ENCODE data around the gene ACO2. TPM values are rescaled to one million over a fixed set of nuclear protein-coding genes. Genes with fewer than 3 reads are reported as not detected.
"Not testable (repeated sequence)": the region's sequence is repeated elsewhere in the genome, so short reads cannot be mapped to it uniquely, and the experiment has no call there.

Gene ACO2
- total and polyA plus RNA-seq, 2 of the 8 experiments (the other 6 are each of a cell fraction or from before 2014, with no cell fraction given) = 52.8 to 75.4 TPM

- H3K9ac ChIP-seq (replicated peaks in 1 of 4; ENCODE audit: extremely low read depth in 1 of 4, low read depth in 3 of 4, low read length in 3 of 4); H2BK12ac ChIP-seq (ENCODE audit: low read depth, low read length); H3K9me3 ChIP-seq (ENCODE audit: insufficient read depth in 2 of 2, low read depth in 1 of 2, low read length in 1 of 2); H3K4me2 ChIP-seq (ENCODE audit: insufficient read depth in 1 of 2, low read depth in 2 of 2, low read length in 2 of 2); FAIRE-seq; H2AFZ ChIP-seq (ENCODE audit: low read length); H2BK5ac ChIP-seq (ENCODE audit: low read depth, low read length); H4K91ac ChIP-seq (replicated peaks; ENCODE audit: insufficient read length, low read length); H3K4me1 ChIP-seq (replicated peaks in 1 of 4; ENCODE audit: control insufficient read depth in 3 of 4, insufficient read depth in 4 of 4, low read length in 3 of 4); H3K23ac ChIP-seq (ENCODE audit: insufficient read length); H4K5ac ChIP-seq (ENCODE audit: insufficient read length, low read depth, low read length); H3K14ac ChIP-seq (ENCODE audit: insufficient read length); H3K79me1 ChIP-seq (ENCODE audit: low read depth, low read length); H3K18ac ChIP-seq (ENCODE audit: extremely low read depth, low read length); H2AK5ac ChIP-seq (ENCODE audit: low read depth, low read length); H2BK120ac ChIP-seq (replicated peaks; ENCODE audit: low read depth, low read length); H4K8ac ChIP-seq (ENCODE audit: extremely low read depth, insufficient read depth, low read length); H3K27ac ChIP-seq (ENCODE audit: low read depth, low read length); H3K56ac ChIP-seq (replicated peaks; ENCODE audit: insufficient read length, low read depth, low read length); H3K4ac ChIP-seq (replicated peaks; ENCODE audit: insufficient read length, low read depth, low read length); H3K4me3 ChIP-seq (ENCODE audit: extremely low read depth in 1 of 4, insufficient read depth in 2 of 4, low read depth in 3 of 4, low read length in 4 of 4); H3K27me3 ChIP-seq (replicated peaks in 1 of 4; ENCODE audit: control insufficient read depth in 3 of 4, extremely low read depth in 1 of 4, insufficient read depth in 3 of 4, low read length in 3 of 4); H2BK20ac ChIP-seq (ENCODE audit: low read length); H2BK15ac ChIP-seq (ENCODE audit: low read length); DNase-seq (ENCODE audit: low read depth in 1 of 2, low spot score in 2 of 2): not testable (repeated sequence)
- Histone ChIP-seq H3K79me2 (ENCODE audit: control insufficient read depth in 1 of 2, insufficient read depth in 2 of 2, low read length in 2 of 2) (peaks cover 17 to 88% of the 10 kb centered on the region in 2 experiments), H3K23me2 (ENCODE audit: low read depth, low read length) (peaks cover 14% of the 10 kb centered on the region), H4K20me1 (replicated peaks in 1 of 2; ENCODE audit: control insufficient read depth in 1 of 2, insufficient read depth in 2 of 2, low read length in 2 of 2) (peaks cover 18 to 35% of the 10 kb centered on the region in 2 experiments), H3K36me3 (ENCODE audit: control insufficient read depth in 2 of 4, insufficient read depth in 4 of 4, low read length in 3 of 4) (peaks cover 12 to 50% (median 24%) of the 10 kb centered on the region in 4 experiments)
- CTCF ChIA-PET (ENCODE audit: partially characterized antibody) = interaction anchor here (0.7 kb wide), 2 partner anchors 37 to 77 kb away, joined by 3 to 4 read pairs; no protein-coding TSS in a partner anchor
- 94% methylated on average over 5 of the region's 5 CpGs; no CpG with 5 or more reads in 1 of the 2 experiments for WGBS, 2 experiments (ENCODE audit: extremely low coverage in 1 of 2, insufficient coverage in 1 of 2, insufficient read length in 1 of 2, insufficient replicate concordance in 2 of 2, low coverage in 1 of 2, low lambda C conversion rate in 2 of 2, missing lambda C conversion rate in 1 of 2)
- POLR2A ChIA-PET (ENCODE audit: partially characterized antibody) = interaction anchor here (0.6 to 1.2 kb wide), 4 partner anchors 16 to 228 kb away, joined by 3 to 6 read pairs (median 3); no protein-coding TSS in a partner anchor
Measured at GRCh38 chr22:41440511-41440910, 28.4 kb upstream of the ACO2 start.

All from H1 (cell line).